ENCODE results near the gene TPO.

- no peak for TF ChIP-seq SIN3A (IDR thresholded peaks at IDR 0.05; ENCODE audit: borderline replicate concordance, insufficient read depth, low read length)
- TF ChIP-seq REST (IDR thresholded peaks at IDR 0.05; ENCODE audit: insufficient read depth in 1 of 2, low read depth in 2 of 2, low read length in 2 of 2), result no peak
- no peak for TF ChIP-seq TAF1 (IDR thresholded peaks at IDR 0.05; ENCODE audit: borderline replicate concordance, insufficient read depth, low read length)
- no peak for TF ChIP-seq POLR2AphosphoS5 (IDR thresholded peaks at IDR 0.05; ENCODE audit: low read depth, low read length)
- TF ChIP-seq FOXP2 (optimal IDR thresholded peaks at IDR 0.05; ENCODE audit: borderline replicate concordance, extremely low read depth, extremely low read length, insufficient read depth), result no peak
Measured at GRCh38 chr2:1377473-1377872, 35.8 kb upstream of the TPO start.

Measured in PFSK-1 (cell line).